AG04450 (cell line): ENCODE measurements around the gene AHSP. TPM values are rescaled to one million over a fixed set of nuclear protein-coding genes. Genes with fewer than 3 reads are reported as not detected.
"Not testable (repeated sequence)": the region's sequence is repeated elsewhere in the genome, so short reads cannot be mapped to it uniquely, and the experiment has no call there.

Experiments
- CTCF ChIA-PET: fragments of 300-600, 350-600 bp; formaldehyde crosslinking; extraction: SDS; loops from one replicate; lab custom pipeline; 2022; ENCODE audit warnings: antibody characterized with exemption, inconsistent platforms; lab: Charles Lee
- POLR2A ChIA-PET: fragments of 350-600 bp; formaldehyde crosslinking; extraction: SDS; loops from one replicate; lab custom pipeline; 2021; ENCODE audit warnings: antibody characterized with exemption, inconsistent platforms; lab: Yijun Ruan, JAX
- DNase-seq: peaks from one replicate; pipeline ENCODE4 v3.0.0-alpha.2; 2011; ENCODE audit warnings: low read depth, low spot score
- H3K27ac ChIP-seq: one replicate; pipeline ENCODE4 v1.5.1; 2012; ENCODE audit warnings: low read depth, low read length, control low read depth
- H3K27me3 ChIP-seq: one replicate; pipeline ENCODE4 v1.6.0; 2012; ENCODE audit warnings: low read length; ENCODE audit not compliant: control insufficient read depth, insufficient read depth
- H3K4me3 ChIP-seq: 2 replicates; pipeline ENCODE4 v1.5.1; 2011; ENCODE audit warnings: mild to moderate bottlenecking, low read depth, low read length, control low read depth
- H3K9me3 ChIP-seq: 2 replicates; pipeline ENCODE4 v1.5.1; 2012; ENCODE audit warnings: low read length; ENCODE audit not compliant: control insufficient read depth, insufficient read depth
- CTCF ChIP-seq: IDR thresholded peaks from 2 replicates; pipeline ENCODE4 v1.5.1; 2011; ENCODE audit warnings: low read depth, low read length, control low read depth, inconsistent platforms
- polyA plus RNA-seq: library from polyadenylated mRNA; depleted of rRNA; stranded (reverse); fragments of >200 nt; gene quantifications from 2 replicates; pipeline ENCODE4 v1.2.3, GENCODE V29; 2011

AHSP gene
- polyA plus RNA-seq, 1 experiment = not detected

- no peak for DNase-seq
- no peaks in the 10 kb centered on the region for H3K9me3 ChIP-seq
- ChIA-PET CTCF (no interaction called here), POLR2A (no interaction called here)
- no peak overlapping the region for H3K27ac ChIP-seq
- no peaks in the 10 kb centered on the region for H3K27me3 ChIP-seq
- no peak for TF ChIP-seq CTCF
- H3K4me3 ChIP-seq = no peak overlapping the region
Measured at GRCh38 chr16:31561426-31562233, 33.9 kb downstream of the AHSP start.

GRCh38 chr16:31568577-31569359 lies 41.1 kb downstream of the AHSP start:
- no peak overlapping the region for H3K4me3 ChIP-seq
- CTCF ChIA-PET = no interaction called here
- peaks cover 10% of the 10 kb centered on the region for H3K27me3 ChIP-seq

GRCh38 chr16:31569360-31569717 lies 41.6 kb downstream of the AHSP start:
- TF ChIP-seq CTCF = no peak
- no peak for DNase-seq
- peaks cover 10% of the 10 kb centered on the region for H3K27me3 ChIP-seq
- ChIA-PET CTCF (no interaction called here), POLR2A (no interaction called here)
- peaks cover 8% of the 10 kb centered on the region; the same call in 1 of the 2 replicates for H3K9me3 ChIP-seq
- no peak overlapping the region for H3K27ac ChIP-seq
- H3K4me3 ChIP-seq = no peak overlapping the region

More at GRCh38 chr16:31568577-31569359, 41.1 kb downstream of the AHSP start:
- peaks cover 8% of the 10 kb centered on the region; the same call in 1 of the 2 replicates for H3K9me3 ChIP-seq
- DNase-seq = no peak
- H3K27ac ChIP-seq = no peak overlapping the region
- no peak for TF ChIP-seq CTCF
- POLR2A ChIA-PET = no interaction called here

- Histone ChIP-seq H3K9me3 (peaks cover 10% of the 10 kb centered on the region), H3K27ac (no peak overlapping the region), H3K4me3 (no peak overlapping the region), H3K27me3 (peaks cover 10% of the 10 kb centered on the region)
- POLR2A ChIA-PET = no interaction called here
- CTCF ChIA-PET = no interaction called here
- no peak for TF ChIP-seq CTCF
- no peak for DNase-seq
Measured at GRCh38 chr16:31572821-31573220, 45.1 kb downstream of the AHSP start.

GRCh38 chr16:31574159-31574558 lies 46.5 kb downstream of the AHSP start:
- DNase-seq, H3K4me3 ChIP-seq, H3K9me3 ChIP-seq, H3K27ac ChIP-seq, POLR2A ChIA-PET, CTCF ChIA-PET, H3K27me3 ChIP-seq: not testable (repeated sequence)
